ENCODE results near the gene UGT1A5. TPM values are rescaled to one million over a fixed set of nuclear protein-coding genes. Genes with fewer than 3 reads are reported as not detected.

Gene UGT1A5
- total and polyA plus RNA-seq, 2 of the 13 experiments (the other 11 are each of a cell fraction or from before 2014, with no cell fraction given) = not detected

DNA sequence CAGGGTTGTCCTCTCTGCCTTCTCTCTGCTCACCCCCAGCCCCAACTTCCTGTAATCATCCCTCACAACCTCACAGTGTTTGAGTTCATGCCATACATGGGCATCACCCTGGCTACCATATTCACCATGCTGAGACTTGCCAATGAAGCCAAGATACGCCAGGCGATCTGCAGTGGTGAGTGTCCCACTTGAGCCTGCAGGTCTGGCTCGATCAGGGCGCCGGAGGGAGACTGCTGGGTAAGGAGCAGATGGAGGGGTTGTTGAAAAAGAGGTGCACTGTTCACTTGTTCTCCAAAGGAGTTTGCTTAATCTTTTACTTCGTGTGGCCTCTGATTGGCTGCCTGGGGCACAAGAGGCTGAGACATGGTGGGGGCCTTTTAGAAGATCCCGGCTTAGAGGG is 80.0 kb downstream of the UGT1A5 start:
- ChIA-PET CTCF (ENCODE audit: low intra/inter-chr PET ratio, low total read pairs) (no interaction called here), POLR2A (no interaction called here)
- no TSS peak for BruUV-seq (replicated peaks)
- WGBS (ENCODE audit: low lambda C conversion rate) = 76% methylated on average over 7 of the region's 7 CpGs
- Histone ChIP-seq H3K4me1 (ENCODE audit: insufficient read depth, low read length) (peaks cover 14% of the 10 kb centered on the region; the same call in 1 of the 2 replicates), H3K9me3 (ENCODE audit: low read length) (no peaks in the 10 kb centered on the region), H3K27me3 (ENCODE audit: control insufficient read depth in 1 of 2, insufficient read depth in 2 of 2, low read length in 2 of 2) (peaks cover 7 to 44% of the 10 kb centered on the region in 2 experiments; a peak in 3 of 5 replicates), H4K20me1 (ENCODE audit: insufficient read depth, low read length) (no peaks in the 10 kb centered on the region), H3K79me2 (ENCODE audit: insufficient read depth, low read length) (no peaks in the 10 kb centered on the region), H3K4me3 (replicated peaks in 1 of 3; ENCODE audit: insufficient read depth in 1 of 3, low read depth in 2 of 3, low read length in 3 of 3) (no peak overlapping the region), H3K27ac (ENCODE audit: extremely low read length, insufficient read depth, low read length) (no peak overlapping the region), H3K36me3 (replicated peaks in 1 of 2; ENCODE audit: control insufficient read depth in 1 of 2, insufficient read depth in 2 of 2, low read length in 2 of 2) (no peaks in the 10 kb centered on the region), H2AFZ (ENCODE audit: low read length) (no peak overlapping the region), H3K9ac (ENCODE audit: insufficient read depth, low read depth, low read length) (no peak overlapping the region), H3K4me2 (ENCODE audit: low read depth, low read length) (no peak overlapping the region)
- ATAC-seq (no peak), DNase-seq (ENCODE audit: low spot score) (no peak), FAIRE-seq (no peak)
- TF ChIP-seq ZMYM3 (CRISPR knock-in tag; IDR thresholded peaks at IDR 0.05) = 0 out of 2 replicates have a peak, but pooled peaks have one; percentile 10
- peak; percentile 98 for TF ChIP-seq ZNF329 (CRISPR knock-in tag; IDR thresholded peaks at IDR 0.05; ENCODE audit: low read depth)
- TF ChIP-seq, protein P1, sequence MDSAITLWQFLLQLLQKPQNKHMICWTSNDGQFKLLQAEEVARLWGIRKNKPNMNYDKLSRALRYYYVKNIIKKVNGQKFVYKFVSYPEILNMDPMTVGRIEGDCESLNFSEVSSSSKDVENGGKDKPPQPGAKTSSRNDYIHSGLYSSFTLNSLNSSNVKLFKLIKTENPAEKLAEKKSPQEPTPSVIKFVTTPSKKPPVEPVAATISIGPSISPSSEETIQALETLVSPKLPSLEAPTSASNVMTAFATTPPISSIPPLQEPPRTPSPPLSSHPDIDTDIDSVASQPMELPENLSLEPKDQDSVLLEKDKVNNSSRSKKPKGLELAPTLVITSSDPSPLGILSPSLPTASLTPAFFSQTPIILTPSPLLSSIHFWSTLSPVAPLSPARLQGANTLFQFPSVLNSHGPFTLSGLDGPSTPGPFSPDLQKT (CRISPR knock-in tag; IDR thresholded peaks at IDR 0.05; ENCODE audit: borderline replicate concordance) = no peak
- intact Hi-C loops (cut with micrococcal nuclease; ENCODE audit: unreplicated experiment) (no loop called here), in situ Hi-C loops (cut with HindIII; ENCODE audit: extremely low pct_ligation_motif_present, low pct_unique_long_range_greater_than_20kb) (no loop called here)

DNA sequence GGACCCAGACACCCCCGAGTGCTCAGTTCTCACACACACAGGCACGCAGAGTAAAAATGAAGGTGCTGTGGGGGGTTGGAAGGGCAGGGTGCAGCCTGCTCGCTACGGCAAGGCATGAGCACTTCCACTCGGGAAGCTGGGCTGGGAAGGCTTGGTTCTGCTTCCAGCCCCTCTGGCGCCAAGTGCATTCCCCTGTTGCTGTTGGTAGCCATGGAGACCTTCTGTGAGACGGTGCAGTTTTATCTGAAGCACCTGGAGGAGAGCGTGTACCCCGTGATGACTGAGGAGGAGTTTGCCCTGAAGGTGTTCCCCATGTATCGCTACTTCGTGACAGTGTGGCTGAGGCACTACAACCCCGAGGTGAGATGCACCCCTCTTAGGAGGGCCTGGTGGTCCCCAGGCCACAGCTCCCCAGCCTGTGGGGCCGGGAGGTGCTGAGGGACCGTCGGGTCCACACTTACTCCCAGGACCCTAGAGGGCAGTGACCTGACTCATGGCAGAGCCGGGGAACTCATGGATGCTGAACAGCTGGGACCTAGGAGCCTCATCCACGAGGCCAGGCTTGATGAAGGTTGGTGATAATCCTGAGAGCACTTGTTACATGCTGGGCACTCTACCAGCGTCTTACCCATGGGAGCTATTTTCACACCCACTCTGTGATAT is 80.9 kb downstream of the UGT1A5 start:
- ATAC-seq = peak; percentile 20
- BruUV-seq (replicated peaks) = no TSS peak
- Histone ChIP-seq H3K4me1 (ENCODE audit: insufficient read depth, low read length) (peaks cover 14% of the 10 kb centered on the region; the same call in 1 of the 2 replicates), H3K9me3 (ENCODE audit: low read length) (no peaks in the 10 kb centered on the region), H3K79me2 (ENCODE audit: insufficient read depth, low read length) (no peaks in the 10 kb centered on the region), H3K4me2 (ENCODE audit: low read depth, low read length) (no peak overlapping the region), H3K9ac (ENCODE audit: insufficient read depth, low read depth, low read length) (no peak overlapping the region), H3K4me3 (replicated peaks in 1 of 3; ENCODE audit: insufficient read depth in 1 of 3, low read depth in 2 of 3, low read length in 3 of 3) (no peak overlapping the region), H4K20me1 (ENCODE audit: insufficient read depth, low read length) (no peaks in the 10 kb centered on the region), H3K36me3 (replicated peaks in 1 of 2; ENCODE audit: control insufficient read depth in 1 of 2, insufficient read depth in 2 of 2, low read length in 2 of 2) (no peaks in the 10 kb centered on the region), H2AFZ (ENCODE audit: low read length) (no peak overlapping the region), H3K27ac (ENCODE audit: extremely low read length, insufficient read depth, low read length) (no peak overlapping the region), H3K27me3 (ENCODE audit: control insufficient read depth in 1 of 2, insufficient read depth in 2 of 2, low read length in 2 of 2) (peaks cover 7 to 52% of the 10 kb centered on the region in 2 experiments; a peak in 3 of 5 replicates)
- DNase-seq (ENCODE audit: low spot score) = no peak
- ChIA-PET CTCF (ENCODE audit: low intra/inter-chr PET ratio, low total read pairs) (no interaction called here), POLR2A (no interaction called here)
- TF ChIP-seq ZNF138 (CRISPR knock-in tag; IDR thresholded peaks at IDR 0.05; ENCODE audit: low read depth) = 0 out of 2 replicates have a peak, but pooled peaks have one; percentile 47
- TF ChIP-seq NFE2L1 (CRISPR knock-in tag; IDR thresholded peaks at IDR 0.05; ENCODE audit: borderline replicate concordance) = 0 out of 2 replicates have a peak, but pooled peaks have one; percentile 36
- no peak for TF ChIP-seq BCL6 (CRISPR knock-in tag; IDR thresholded peaks at IDR 0.05)
- no peak for TF ChIP-seq TARDBP (CRISPR knock-in tag; IDR thresholded peaks at IDR 0.05)
- TF ChIP-seq KDM5B (CRISPR knock-in tag; IDR thresholded peaks at IDR 0.05; ENCODE audit: borderline replicate concordance) = no peak
- no peak for TF ChIP-seq ZNF160 (CRISPR knock-in tag; IDR thresholded peaks at IDR 0.05)
- TF ChIP-seq RXRA (CRISPR knock-in tag; IDR thresholded peaks at IDR 0.05) = 0 out of 2 replicates have a peak, but pooled peaks have one; percentile 9
- TF ChIP-seq, protein P2, sequence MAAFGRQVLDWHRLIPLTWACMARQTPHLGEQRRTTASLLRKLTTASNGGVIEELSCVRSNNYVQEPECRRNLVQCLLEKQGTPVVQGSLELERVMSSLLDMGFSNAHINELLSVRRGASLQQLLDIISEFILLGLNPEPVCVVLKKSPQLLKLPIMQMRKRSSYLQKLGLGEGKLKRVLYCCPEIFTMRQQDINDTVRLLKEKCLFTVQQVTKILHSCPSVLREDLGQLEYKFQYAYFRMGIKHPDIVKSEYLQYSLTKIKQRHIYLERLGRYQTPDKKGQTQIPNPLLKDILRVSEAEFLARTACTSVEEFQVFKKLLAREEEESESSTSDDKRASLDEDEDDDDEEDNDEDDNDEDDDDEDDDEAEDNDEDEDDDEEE (CRISPR knock-in tag; IDR thresholded peaks at IDR 0.05) = no peak
- 0 out of 2 replicates have a peak, but pooled peaks have one; percentile 17 for TF ChIP-seq ZNF225 (CRISPR knock-in tag; IDR thresholded peaks at IDR 0.05)
- WGBS (ENCODE audit: low lambda C conversion rate) = 61% methylated on average over 17 of the region's 18 CpGs
- intact Hi-C loops (cut with micrococcal nuclease; ENCODE audit: unreplicated experiment) (no loop called here), in situ Hi-C loops (cut with HindIII; ENCODE audit: extremely low pct_ligation_motif_present, low pct_unique_long_range_greater_than_20kb) (no loop called here)
- FAIRE-seq = no peak

All from HepG2 (cell line).